ENCODE results near the gene MCUB.

MCUB gene

GRCh38 chr4:109702950-109703663 lies 143.1 kb downstream of the MCUB start, which contains the start of gene CASP6:
Gene CASP6, minus strand, starts transcription at chr4:109703445. Its CDS starts 50 bp downstream, at chr4:109703395.
- peak; percentile 83 for TF ChIP-seq CTCF (IDR thresholded peaks at IDR 0.05; ENCODE audit: insufficient read depth, low read length, missing control alignments)
- POLR2A ChIA-PET = interaction anchor here (1.2 kb wide), 1 partner anchor 18 kb away, joined by 5 read pairs; no protein-coding TSS in a partner anchor
- CTCF ChIA-PET = interaction anchor here (0.6 to 2.3 kb wide), 12 partner anchors 9 to 278 kb away, joined by 3 to 8 read pairs (median 4); no protein-coding TSS in a partner anchor
- DNase-seq (ENCODE audit: low read depth, low spot score) = no peak
- H3K4me3 ChIP-seq (ENCODE audit: low read depth, low read length) = peak within 1 kb of the TSS; percentile 92

GRCh38 chr4:109703664-109704361 lies 143.8 kb downstream of the MCUB start:
- peak overlapping the region; percentile 92 for H3K4me3 ChIP-seq (ENCODE audit: low read depth, low read length)
- ChIA-PET POLR2A (interaction anchor here (0.7 to 1.2 kb wide), 2 partner anchors 17 to 41 kb away, joined by 3 to 5 read pairs; no protein-coding TSS in a partner anchor), CTCF (interaction anchor here (0.6 to 2.3 kb wide), 11 partner anchors 8 to 275 kb away, joined by 3 to 8 read pairs (median 4); no protein-coding TSS in a partner anchor)
- no peak for TF ChIP-seq CTCF (IDR thresholded peaks at IDR 0.05; ENCODE audit: insufficient read depth, low read length, missing control alignments)
- DNase-seq (ENCODE audit: low read depth, low spot score) = no peak

- CTCF ChIA-PET = interaction anchor here (0.8 kb wide), 1 partner anchor 274 kb away, joined by 3 read pairs; no protein-coding TSS in a partner anchor
- no peak for TF ChIP-seq CTCF (IDR thresholded peaks at IDR 0.05; ENCODE audit: insufficient read depth, low read length, missing control alignments)
- H3K4me3 ChIP-seq (ENCODE audit: low read depth, low read length) = no peak overlapping the region
- POLR2A ChIA-PET = no interaction called here
- DNase-seq (ENCODE audit: low read depth, low spot score) = no peak
Observed at GRCh38 chr4:109708435-109708834, 148.4 kb downstream of the MCUB start.

GRCh38 chr4:109708990-109709389 lies 148.9 kb downstream of the MCUB start:
- no peak overlapping the region for H3K4me3 ChIP-seq (ENCODE audit: low read depth, low read length)
- CTCF ChIA-PET = interaction anchor here (0.8 kb wide), 1 partner anchor 274 kb away, joined by 3 read pairs; no protein-coding TSS in a partner anchor
- POLR2A ChIA-PET = no interaction called here
- no peak for TF ChIP-seq CTCF (IDR thresholded peaks at IDR 0.05; ENCODE audit: insufficient read depth, low read length, missing control alignments)
- no peak for DNase-seq (ENCODE audit: low read depth, low spot score)

- CTCF ChIA-PET = interaction anchor here (1.2 to 1.4 kb wide), 2 partner anchors 9 to 44 kb away, joined by 3 to 6 read pairs; no protein-coding TSS in a partner anchor
- no peak for TF ChIP-seq CTCF (IDR thresholded peaks at IDR 0.05; ENCODE audit: insufficient read depth, low read length, missing control alignments)
- no peak overlapping the region for H3K4me3 ChIP-seq (ENCODE audit: low read depth, low read length)
- POLR2A ChIA-PET = no interaction called here
- no peak for DNase-seq (ENCODE audit: low read depth, low spot score)
Observed at GRCh38 chr4:109713500-109713899, 153.5 kb downstream of the MCUB start.

- TF ChIP-seq CTCF (IDR thresholded peaks at IDR 0.05; ENCODE audit: insufficient read depth, low read length, missing control alignments) = no peak
- DNase-seq (ENCODE audit: low read depth, low spot score) = no peak
- ChIA-PET POLR2A (no interaction called here), CTCF (no interaction called here)
- H3K4me3 ChIP-seq (ENCODE audit: low read depth, low read length) = no peak overlapping the region
Observed at GRCh38 chr4:109718759-109719158, 158.7 kb downstream of the MCUB start.
